ENCODE results near the gene ACOT11.

ACOT11 gene

DNA sequence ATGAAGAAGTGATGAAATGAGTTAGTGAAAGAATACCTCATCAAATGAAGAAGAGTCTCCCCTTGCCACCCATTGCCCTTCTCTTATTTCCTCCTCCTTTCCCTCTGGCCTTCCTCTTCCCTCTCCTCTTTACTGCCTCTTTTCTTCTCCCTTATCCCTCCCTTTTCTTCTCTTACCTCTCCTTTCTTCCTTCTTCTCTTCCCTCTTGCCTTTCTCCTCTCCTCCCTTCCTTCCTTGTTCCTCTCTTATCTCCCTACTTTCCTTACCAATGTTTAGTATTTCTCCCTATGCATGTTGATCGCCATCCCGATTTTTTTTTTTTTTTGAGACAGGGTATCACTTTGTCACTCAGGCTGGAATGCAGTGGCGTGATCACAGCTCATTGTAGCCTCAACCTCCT, 102.4 kb downstream of the ACOT11 start:
- DNase-seq: no peak

DNA sequence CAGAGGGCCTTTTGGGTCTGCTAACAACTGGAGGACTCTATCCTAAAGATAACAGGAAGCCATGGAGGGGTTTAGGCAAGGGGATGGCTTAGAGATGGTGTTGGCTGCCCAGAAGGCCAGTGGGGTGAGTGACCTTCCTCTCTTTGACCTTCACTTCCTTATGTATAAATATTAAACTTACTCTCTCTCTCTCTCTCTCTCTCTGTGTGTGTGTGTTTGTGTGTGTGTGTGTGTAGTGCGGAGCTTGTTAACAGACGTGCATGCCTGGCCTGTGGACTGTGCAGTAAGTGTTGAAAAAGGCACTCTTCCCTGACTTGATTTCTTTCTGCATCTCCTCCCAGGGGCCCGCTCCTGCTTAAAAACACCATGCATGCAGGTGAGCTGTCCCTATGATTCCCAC, 103.6 kb downstream of the ACOT11 start:
- no peak for DNase-seq

DNA sequence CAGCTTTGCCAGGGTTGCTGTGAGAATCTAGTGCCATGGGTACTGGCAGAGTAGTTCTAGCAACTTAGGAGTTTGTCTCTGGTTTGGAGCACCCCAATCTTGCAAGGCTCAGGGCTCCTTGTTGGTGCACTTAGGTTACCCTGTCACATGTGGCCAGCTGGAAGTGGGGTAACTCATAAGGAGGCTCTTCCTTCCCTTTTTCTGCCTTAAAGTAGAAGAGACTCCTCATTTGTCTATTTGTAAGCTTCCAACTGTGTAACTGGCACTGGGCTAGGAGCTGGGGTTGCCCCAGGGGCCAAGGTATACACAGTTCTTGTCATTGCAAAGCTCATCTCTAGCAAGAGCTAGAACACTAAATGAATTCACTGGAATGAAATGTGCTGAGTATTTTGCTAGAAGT, 104.1 kb downstream of the ACOT11 start:
- no peak for DNase-seq

- no peak for DNase-seq
These were observed 105.0 kb downstream of the ACOT11 start for GRCh38 chr1:54653036-54653435.

DNA sequence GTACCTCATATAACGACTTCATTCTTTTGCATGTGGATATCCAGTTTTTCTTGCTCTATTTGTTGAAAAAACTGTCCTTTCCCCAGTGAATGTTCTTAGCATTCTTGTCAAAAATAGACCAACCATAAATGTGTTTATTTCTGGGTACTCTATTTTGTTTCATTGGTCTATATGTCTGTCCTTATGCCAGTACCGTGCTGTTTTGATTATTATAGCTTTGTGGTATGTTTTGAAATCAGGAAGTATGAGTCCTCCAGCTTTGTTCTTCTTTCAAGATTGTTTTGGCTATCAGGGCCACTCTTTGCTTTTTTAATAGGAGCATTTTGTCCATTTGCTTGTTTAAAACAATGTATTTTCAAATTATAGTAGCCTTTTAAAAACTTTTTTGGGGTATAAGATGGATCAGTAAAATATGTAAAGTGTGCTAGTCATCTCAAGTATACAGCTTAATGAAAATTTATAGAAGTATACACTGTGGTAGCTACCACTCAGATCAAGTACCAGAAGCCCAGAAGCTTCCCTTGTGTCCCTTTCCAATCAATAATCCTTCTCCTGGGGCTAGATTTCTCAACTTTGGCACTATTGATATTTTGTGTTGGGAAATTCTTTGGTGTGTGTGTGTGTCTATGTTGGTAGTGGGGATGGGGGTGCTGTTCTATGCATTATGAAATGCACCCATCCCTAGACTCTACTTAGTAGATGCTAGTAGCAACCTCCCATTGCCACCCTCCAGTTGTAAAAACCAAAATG, 110.3 kb downstream of the ACOT11 start:
- no peak for DNase-seq
